GM12801 (cell line): Measurements from ENCODE around the gene DHFR.

Source experiments
- TF ChIP-seq, protein P1 (sequence below): IDR thresholded peaks from one replicate; pipeline ENCODE4 v1.5.1; 2011; ENCODE audit warnings: control low read depth; ENCODE audit not compliant: insufficient read length; ENCODE audit errors: extremely low read depth

Gene DHFR

DNA sequence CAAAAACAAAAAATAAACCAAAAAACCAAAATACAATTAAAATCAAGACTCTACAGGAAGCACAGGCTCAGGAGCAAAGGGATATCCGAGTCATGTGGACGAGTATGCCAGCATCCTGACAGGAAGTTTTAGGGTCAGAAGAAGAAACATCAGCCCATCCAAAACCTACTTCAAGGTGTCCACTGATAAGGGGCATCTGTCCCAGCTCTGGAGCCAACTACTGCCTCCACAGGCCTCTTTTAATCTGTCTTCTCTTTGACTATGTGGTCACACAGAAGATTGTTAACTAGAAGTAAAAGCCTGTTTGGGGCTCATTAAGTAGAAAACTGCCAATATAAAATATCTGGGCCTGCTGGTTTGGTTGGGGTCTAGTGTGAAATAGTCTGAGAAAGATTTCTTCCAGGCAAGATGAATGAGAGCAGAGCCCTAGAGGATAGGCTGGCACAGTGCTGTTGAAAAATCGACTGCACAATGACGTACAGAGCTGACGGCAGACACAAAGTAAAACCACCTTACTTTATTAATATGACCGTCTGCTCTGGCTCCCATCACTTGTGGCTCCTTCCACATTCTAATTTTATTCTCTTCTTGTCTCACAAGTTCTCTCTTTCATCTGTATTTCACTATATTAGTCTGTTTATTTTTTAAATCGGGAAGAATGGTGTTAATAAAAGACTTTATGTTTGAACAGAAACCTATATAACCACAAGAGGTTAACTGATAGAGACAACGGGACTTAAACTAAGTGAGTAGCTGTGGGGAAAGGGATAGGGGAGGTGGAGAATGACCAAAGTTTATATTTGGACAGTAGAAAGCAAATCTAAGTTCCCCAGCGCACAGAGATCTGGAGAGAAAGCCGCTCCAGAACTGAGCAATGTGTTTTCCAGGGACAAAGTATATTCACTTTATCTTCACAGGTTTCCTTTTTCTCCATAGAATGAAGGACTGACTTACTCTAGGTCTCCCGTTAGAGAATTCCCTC is 23.2 kb downstream of the DHFR start:
- TF ChIP-seq, protein P1, sequence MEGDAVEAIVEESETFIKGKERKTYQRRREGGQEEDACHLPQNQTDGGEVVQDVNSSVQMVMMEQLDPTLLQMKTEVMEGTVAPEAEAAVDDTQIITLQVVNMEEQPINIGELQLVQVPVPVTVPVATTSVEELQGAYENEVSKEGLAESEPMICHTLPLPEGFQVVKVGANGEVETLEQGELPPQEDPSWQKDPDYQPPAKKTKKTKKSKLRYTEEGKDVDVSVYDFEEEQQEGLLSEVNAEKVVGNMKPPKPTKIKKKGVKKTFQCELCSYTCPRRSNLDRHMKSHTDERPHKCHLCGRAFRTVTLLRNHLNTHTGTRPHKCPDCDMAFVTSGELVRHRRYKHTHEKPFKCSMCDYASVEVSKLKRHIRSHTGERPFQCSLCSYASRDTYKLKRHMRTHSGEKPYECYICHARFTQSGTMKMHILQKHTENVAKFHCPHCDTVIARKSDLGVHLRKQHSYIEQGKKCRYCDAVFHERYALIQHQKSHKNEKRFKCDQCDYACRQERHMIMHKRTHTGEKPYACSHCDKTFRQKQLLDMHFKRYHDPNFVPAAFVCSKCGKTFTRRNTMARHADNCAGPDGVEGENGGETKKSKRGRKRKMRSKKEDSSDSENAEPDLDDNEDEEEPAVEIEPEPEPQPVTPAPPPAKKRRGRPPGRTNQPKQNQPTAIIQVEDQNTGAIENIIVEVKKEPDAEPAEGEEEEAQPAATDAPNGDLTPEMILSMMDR = no peak

DNA sequence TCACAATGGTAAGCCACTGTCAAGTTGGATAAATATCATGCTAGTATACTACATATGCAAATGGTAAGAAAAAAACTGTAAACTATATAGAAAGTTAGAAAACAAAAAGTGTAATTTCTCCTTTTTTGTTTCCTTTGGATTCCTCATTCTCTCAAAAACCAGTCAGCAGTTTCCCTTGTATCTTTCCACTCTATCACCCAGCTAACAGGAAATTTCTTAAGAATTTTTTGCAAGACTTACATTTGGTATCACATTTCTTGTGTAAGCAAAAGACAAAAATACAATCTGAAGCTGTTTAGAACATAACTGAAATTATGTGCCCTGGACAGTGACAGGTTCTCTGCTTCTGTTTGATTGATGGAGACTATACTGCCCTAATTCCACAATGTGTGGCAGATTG is 25.5 kb downstream of the DHFR start:
- TF ChIP-seq, protein P1 = no peak

DNA sequence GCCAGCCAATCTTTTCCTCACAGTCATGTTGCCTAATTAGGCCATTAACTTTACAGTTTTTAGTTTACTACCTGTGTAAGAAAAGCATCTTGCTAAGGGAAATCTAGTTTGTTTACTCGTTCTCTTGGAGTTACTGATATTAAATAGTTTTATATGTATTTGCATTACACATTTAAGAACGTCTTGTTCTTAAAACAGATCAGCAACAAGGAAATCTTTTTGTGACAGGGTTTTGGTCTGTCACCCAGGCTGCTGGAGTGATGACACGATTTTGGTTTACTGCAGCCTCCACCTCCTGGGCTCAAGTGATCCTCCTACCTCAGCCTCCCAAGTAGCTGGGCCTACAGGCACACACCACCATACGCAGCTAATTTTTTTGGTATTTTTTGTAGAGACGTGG is 29.6 kb downstream of the DHFR start:
- TF ChIP-seq, protein P1 = no peak

DNA sequence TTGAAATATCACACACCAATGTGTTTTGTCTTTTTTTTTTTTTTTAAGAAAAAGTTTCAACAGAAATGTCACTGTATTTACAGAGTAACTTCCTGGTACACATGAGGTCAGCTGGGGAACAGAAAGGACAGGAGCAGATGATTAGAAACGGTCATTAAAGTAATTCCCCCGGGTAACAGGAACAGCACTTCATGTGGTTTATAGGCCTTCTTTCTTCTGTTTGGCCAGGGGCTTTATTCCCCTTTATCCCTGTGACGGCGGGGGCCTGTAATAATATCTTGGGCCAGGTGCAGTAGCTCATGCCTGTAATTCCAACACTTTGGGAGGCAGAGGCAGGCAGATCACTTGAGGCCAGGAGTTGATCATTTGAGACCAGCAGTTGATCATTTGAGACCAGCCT is 30.8 kb downstream of the DHFR start:
- TF ChIP-seq, protein P1 = no peak

DNA sequence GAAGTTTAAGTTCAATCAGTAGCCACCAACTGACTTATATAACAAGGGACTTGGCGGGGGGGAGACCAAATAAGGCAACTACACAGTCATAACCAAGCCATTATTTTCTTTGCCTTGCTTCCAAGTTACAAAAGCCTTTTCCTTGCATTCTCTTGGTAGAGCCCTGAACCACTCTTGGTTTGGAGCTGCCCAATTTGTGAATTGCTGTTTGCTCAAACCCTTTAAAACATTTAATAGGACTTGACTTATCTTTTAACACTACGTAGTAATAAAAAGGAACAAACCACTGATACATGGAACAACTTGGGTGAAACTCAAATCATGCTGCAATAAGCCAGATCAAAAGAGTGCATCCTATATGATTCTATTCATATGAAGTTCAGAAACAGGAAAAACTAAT is 32.0 kb downstream of the DHFR start:
- TF ChIP-seq, protein P1 = no peak

DNA sequence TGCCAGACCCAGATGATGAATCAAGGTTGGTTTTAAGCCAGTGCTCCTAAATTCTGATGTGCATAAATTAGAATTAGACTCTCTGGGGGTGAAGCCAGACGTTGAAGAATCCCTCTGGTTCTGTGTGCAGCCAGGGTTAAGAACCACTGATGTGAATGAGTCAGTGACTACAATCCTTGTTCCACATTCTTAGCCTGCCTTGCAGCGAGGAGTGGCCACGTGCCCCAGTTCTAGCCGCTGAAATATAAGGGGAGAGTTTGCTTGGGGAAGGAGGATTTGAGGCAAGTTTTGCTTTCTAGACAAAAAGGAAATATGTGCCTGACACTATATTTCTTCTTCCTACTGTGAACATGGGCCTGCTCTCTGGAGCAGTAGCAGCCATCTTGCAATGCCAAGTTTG is 34.6 kb downstream of the DHFR start:
- TF ChIP-seq, protein P1 = no peak

DNA sequence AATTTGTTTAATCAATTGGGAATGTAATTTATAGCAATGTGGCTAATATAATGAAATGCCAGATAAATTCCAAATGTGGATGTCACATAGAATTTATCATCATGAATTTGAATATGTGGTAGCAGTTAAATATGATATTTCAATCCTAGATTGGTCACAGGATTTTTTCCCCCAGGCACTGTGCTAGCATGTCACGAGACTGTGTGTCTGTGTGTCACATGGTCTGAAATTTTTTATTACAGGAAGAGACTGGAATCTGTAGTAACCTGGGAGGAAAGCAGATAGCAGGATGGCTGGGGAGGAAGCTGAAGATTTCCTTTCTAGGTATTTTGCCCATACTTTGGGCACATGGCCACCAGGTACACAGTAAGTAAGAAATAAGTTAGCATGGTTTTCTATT is 35.7 kb downstream of the DHFR start:
- TF ChIP-seq, protein P1 = no peak
